ENCODE results near the gene GREB1. TPM values are rescaled to one million over a fixed set of nuclear protein-coding genes. Genes with fewer than 3 reads are reported as not detected.

Gene GREB1
- total RNA-seq, 1 donor from 2014 or later = 82.5 TPM

DNA sequence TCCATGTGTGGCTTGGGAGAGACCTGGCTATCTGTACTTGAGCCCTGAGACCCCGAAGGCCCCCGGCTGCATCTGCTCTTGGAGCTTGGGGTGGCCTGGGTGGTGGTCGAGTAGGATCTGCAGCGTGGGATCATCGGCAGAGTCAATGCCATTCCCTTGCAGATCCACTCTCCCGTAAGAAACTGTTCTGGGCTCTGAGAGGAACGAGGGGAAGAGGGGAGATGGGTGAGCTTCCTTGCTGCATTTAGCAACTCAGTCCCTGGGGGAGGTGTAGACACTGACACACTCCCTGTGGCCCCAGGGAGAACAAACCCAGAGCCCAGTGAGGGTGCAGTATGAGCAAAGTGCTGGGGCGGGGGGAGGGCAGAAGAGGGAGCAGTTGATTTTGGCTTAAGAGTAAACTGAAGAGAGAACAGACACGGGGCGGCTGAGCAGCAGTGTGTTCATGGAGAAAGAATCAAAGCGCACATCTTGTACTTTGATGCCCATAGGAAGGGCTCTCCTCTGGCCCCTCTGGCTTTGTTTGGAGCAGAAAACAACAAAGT, 8.5 kb downstream of the GREB1 start:
- Mint-ChIP-seq H3K27ac (no peak overlapping the region), H3K4me3 (ENCODE audit: low read depth) (no peak overlapping the region)

GRCh38 chr2:11543337-11544216, 9.7 kb downstream of the GREB1 start:
- TF ChIP-seq, protein P1, sequence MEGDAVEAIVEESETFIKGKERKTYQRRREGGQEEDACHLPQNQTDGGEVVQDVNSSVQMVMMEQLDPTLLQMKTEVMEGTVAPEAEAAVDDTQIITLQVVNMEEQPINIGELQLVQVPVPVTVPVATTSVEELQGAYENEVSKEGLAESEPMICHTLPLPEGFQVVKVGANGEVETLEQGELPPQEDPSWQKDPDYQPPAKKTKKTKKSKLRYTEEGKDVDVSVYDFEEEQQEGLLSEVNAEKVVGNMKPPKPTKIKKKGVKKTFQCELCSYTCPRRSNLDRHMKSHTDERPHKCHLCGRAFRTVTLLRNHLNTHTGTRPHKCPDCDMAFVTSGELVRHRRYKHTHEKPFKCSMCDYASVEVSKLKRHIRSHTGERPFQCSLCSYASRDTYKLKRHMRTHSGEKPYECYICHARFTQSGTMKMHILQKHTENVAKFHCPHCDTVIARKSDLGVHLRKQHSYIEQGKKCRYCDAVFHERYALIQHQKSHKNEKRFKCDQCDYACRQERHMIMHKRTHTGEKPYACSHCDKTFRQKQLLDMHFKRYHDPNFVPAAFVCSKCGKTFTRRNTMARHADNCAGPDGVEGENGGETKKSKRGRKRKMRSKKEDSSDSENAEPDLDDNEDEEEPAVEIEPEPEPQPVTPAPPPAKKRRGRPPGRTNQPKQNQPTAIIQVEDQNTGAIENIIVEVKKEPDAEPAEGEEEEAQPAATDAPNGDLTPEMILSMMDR (IDR thresholded peaks at IDR 0.05; ENCODE audit: unreplicated experiment) = peak; percentile 17
- Mint-ChIP-seq H3K27ac (no peak overlapping the region), H3K9me3 (ENCODE audit: low read depth) (no peaks in the 10 kb centered on the region), H3K4me1 (ENCODE audit: low read depth) (peaks cover 34% of the 10 kb centered on the region), H3K36me3 (ENCODE audit: insufficient read depth) (peaks cover 1% of the 10 kb centered on the region), H3K4me3 (ENCODE audit: low read depth) (no peak overlapping the region), H3K27me3 (no peaks in the 10 kb centered on the region)
- DNase-seq (ENCODE audit: low spot score, unreplicated experiment) = no peak

More for the DNA sequence above, 8.5 kb downstream of the GREB1 start:
- TF ChIP-seq, protein P1 (IDR thresholded peaks at IDR 0.05; ENCODE audit: unreplicated experiment) = no peak
- H3K4me1 Mint-ChIP-seq (ENCODE audit: low read depth) = peaks cover 33% of the 10 kb centered on the region
- H3K36me3 Mint-ChIP-seq (ENCODE audit: insufficient read depth) = no peaks in the 10 kb centered on the region
- H3K27me3 Mint-ChIP-seq = no peaks in the 10 kb centered on the region
- no peaks in the 10 kb centered on the region for H3K9me3 Mint-ChIP-seq (ENCODE audit: low read depth)
- DNase-seq (ENCODE audit: low spot score, unreplicated experiment) = no peak

DNA sequence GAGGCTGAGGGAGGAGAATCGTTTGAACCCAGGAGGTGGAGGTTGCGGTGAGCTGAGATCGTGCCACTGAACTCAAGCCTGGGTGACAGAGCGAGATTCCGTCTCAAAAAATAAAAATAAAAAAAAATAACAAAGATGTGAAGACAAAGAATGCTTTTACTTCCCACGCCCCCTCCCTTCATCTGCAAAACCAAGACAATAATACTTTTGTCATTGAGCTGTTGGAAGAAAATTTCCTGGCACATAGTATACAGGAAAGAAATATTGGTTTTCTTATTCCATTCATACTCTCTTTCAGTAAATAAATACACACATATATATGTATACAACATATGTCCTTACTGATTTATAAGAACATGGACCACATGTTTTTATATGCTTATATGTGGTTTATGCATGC, 12.2 kb downstream of the GREB1 start:
- DNase-seq (ENCODE audit: low spot score, unreplicated experiment) = no peak
- TF ChIP-seq, protein P1 (IDR thresholded peaks at IDR 0.05; ENCODE audit: unreplicated experiment) = no peak
- Mint-ChIP-seq H3K4me3 (ENCODE audit: low read depth) (no peak overlapping the region), H3K4me1 (ENCODE audit: low read depth) (peaks cover 17% of the 10 kb centered on the region), H3K27me3 (no peaks in the 10 kb centered on the region), H3K9me3 (ENCODE audit: low read depth) (peaks cover 4% of the 10 kb centered on the region), H3K36me3 (ENCODE audit: insufficient read depth) (peaks cover 11% of the 10 kb centered on the region), H3K27ac (no peak overlapping the region)

GRCh38 chr2:11547912-11548497, 14.2 kb downstream of the GREB1 start:
- Mint-ChIP-seq H3K27ac (no peak overlapping the region), H3K9me3 (ENCODE audit: low read depth) (peaks cover 4% of the 10 kb centered on the region), H3K27me3 (no peaks in the 10 kb centered on the region), H3K4me1 (ENCODE audit: low read depth) (peaks cover 10% of the 10 kb centered on the region), H3K4me3 (ENCODE audit: low read depth) (no peak overlapping the region), H3K36me3 (ENCODE audit: insufficient read depth) (peaks cover 11% of the 10 kb centered on the region)
- DNase-seq (ENCODE audit: low spot score, unreplicated experiment) = no peak
- TF ChIP-seq, protein P1 (IDR thresholded peaks at IDR 0.05; ENCODE audit: unreplicated experiment) = no peak

- DNase-seq (ENCODE audit: low spot score, unreplicated experiment) = no peak
- H3K27me3 Mint-ChIP-seq = no peaks in the 10 kb centered on the region
- peaks cover 9% of the 10 kb centered on the region for H3K4me1 Mint-ChIP-seq (ENCODE audit: low read depth)
- TF ChIP-seq, protein P1 (IDR thresholded peaks at IDR 0.05; ENCODE audit: unreplicated experiment) = no peak
- peaks cover 11% of the 10 kb centered on the region for H3K36me3 Mint-ChIP-seq (ENCODE audit: insufficient read depth)
- H3K27ac Mint-ChIP-seq = no peak overlapping the region
- H3K9me3 Mint-ChIP-seq (ENCODE audit: low read depth) = peaks cover 4% of the 10 kb centered on the region
- no peak overlapping the region for H3K4me3 Mint-ChIP-seq (ENCODE audit: low read depth)
These were observed 16.5 kb downstream of the GREB1 start for GRCh38 chr2:11550302-11550701.

Data from progenitor cell of endocrine pancreas (in vitro differentiated cells).